ENCODE data around the gene KRT33B. TPM values are rescaled to one million over a fixed set of nuclear protein-coding genes. Genes with fewer than 3 reads are reported as not detected.

The KRT33B gene
- total RNA-seq, 1 experiment from 2014 or later: not detected

- H3K27me3 ChIP-seq (replicated peaks; ENCODE audit: control insufficient read depth, insufficient read depth, low read length): no peaks in the 10 kb centered on the region
- TF ChIP-seq CTCF (IDR thresholded peaks at IDR 0.05; ENCODE audit: insufficient read depth in 1 of 2, low read depth in 1 of 2, low read length in 1 of 2, severe bottlenecking in 1 of 2, unreplicated experiment in 1 of 2): no peak
- H3K4me1 Mint-ChIP-seq (ENCODE audit: low read depth, unreplicated experiment): peaks cover 23% of the 10 kb centered on the region
- H3K27me3 Mint-ChIP-seq (ENCODE audit: insufficient read depth, unreplicated experiment): no peaks in the 10 kb centered on the region
- BruUV-seq (replicated peaks): no TSS peak
- ChIA-PET CTCF (no interaction called here), POLR2A (no interaction called here)
- H3K9me3 Mint-ChIP-seq (ENCODE audit: unreplicated experiment): peaks cover 9% of the 10 kb centered on the region
- no peaks in the 10 kb centered on the region for H3K36me3 ChIP-seq (ENCODE audit: control insufficient read depth, insufficient read depth, low read length)
- DNase-seq: no peak
- no peak overlapping the region for H3K4me3 ChIP-seq (ENCODE audit: low read depth, low read length)
- no peak overlapping the region for H3K27ac Mint-ChIP-seq (ENCODE audit: unreplicated experiment)
- H3K9me3 ChIP-seq: no peaks in the 10 kb centered on the region; the same call in 1 of the 2 replicates
- no peak overlapping the region for H3K4me3 Mint-ChIP-seq (ENCODE audit: unreplicated experiment)
- H3K36me3 Mint-ChIP-seq (ENCODE audit: insufficient read depth, unreplicated experiment): no peaks in the 10 kb centered on the region
- peaks cover 15% of the 10 kb centered on the region; the same call in 1 of the 2 replicates for H3K4me1 ChIP-seq
- intact Hi-C loops (cut with micrococcal nuclease; ENCODE audit: unreplicated experiment): no loop called here
Measured at GRCh38 chr17:41363881-41364280, 5.7 kb downstream of the KRT33B start.

DNA sequence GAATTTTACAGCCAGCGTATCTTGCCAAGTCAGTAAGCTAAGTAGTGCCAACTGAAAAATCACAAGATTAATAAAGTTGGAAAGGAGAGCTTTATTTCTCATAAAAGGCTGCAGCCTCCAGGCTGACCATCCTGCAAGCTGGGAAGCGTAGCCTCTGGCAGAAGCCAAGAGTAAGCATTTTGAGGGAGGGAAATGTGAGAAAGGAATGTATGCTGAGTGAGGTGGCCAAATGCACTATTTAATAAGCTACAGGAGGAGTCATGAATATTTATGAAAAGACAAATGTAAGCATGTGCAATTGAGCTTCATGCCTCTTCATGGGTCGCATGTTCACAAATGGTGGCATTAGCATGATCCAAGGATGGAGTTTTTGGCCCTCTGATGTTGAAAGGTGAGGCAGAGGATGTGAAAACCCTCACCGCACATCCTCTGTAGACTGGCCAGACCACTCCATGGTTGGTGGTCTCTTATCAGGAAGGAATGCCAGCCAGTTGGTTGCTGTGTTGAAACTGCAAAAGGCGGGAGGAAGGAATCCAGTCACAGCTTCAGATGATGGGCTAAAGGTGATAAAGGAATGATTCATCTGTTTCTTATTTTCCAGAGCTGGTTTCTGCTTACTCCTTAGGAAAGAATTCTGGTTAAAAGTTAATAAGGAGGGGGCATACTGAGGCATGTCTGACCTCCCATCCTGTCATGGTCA is 9.2 kb downstream of the KRT33B start:
- no TSS peak for BruUV-seq (replicated peaks)
- Histone ChIP-seq H3K4me1 (peaks cover 15% of the 10 kb centered on the region; the same call in 1 of the 2 replicates), H3K9me3 (no peaks in the 10 kb centered on the region; the same call in 1 of the 2 replicates), H3K4me3 (ENCODE audit: low read depth, low read length) (no peak overlapping the region), H3K27me3 (replicated peaks; ENCODE audit: control insufficient read depth, insufficient read depth, low read length) (no peaks in the 10 kb centered on the region), H3K36me3 (ENCODE audit: control insufficient read depth, insufficient read depth, low read length) (no peaks in the 10 kb centered on the region)
- POLR2A ChIA-PET: no interaction called here
- DNase-seq: peak; percentile 48 to 64
- Mint-ChIP-seq H3K4me1 (ENCODE audit: low read depth, unreplicated experiment) (peaks cover 23% of the 10 kb centered on the region), H3K27me3 (ENCODE audit: insufficient read depth, unreplicated experiment) (no peaks in the 10 kb centered on the region), H3K9me3 (ENCODE audit: unreplicated experiment) (peaks cover under 1% of the 10 kb centered on the region), H3K4me3 (ENCODE audit: unreplicated experiment) (no peak overlapping the region), H3K27ac (ENCODE audit: unreplicated experiment) (no peak overlapping the region), H3K36me3 (ENCODE audit: insufficient read depth, unreplicated experiment) (no peaks in the 10 kb centered on the region)
- CTCF ChIA-PET: no interaction called here
- no peak for TF ChIP-seq CTCF (IDR thresholded peaks at IDR 0.05; ENCODE audit: insufficient read depth in 1 of 2, low read depth in 1 of 2, low read length in 1 of 2, severe bottlenecking in 1 of 2, unreplicated experiment in 1 of 2)
- intact Hi-C loops (cut with micrococcal nuclease; ENCODE audit: unreplicated experiment): no loop called here

DNA sequence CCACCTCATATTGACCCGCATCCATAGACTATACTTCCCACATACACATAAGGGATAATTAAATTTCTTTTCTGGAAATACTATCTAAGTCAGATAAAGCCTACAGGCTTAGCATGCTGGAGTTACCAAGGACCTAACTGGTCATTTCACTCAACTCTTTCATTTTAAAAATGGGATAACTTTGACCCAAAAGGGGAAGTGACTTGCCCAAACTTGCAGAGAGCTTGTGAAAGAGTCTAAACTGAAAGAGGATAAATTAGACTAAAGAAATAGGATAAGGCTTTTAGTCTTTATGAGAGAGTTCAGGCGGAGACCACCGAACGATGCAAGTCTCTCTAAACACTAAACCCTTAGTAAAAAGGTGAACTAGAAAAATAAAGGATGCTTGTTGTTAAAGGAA is 15.1 kb downstream of the KRT33B start:
- Mint-ChIP-seq H3K9me3 (ENCODE audit: unreplicated experiment) (peaks cover 9% of the 10 kb centered on the region), H3K27me3 (ENCODE audit: insufficient read depth, unreplicated experiment) (no peaks in the 10 kb centered on the region), H3K4me3 (ENCODE audit: unreplicated experiment) (no peak overlapping the region), H3K27ac (ENCODE audit: unreplicated experiment) (no peak overlapping the region), H3K4me1 (ENCODE audit: low read depth, unreplicated experiment) (no peaks in the 10 kb centered on the region), H3K36me3 (ENCODE audit: insufficient read depth, unreplicated experiment) (no peaks in the 10 kb centered on the region)
- ChIA-PET POLR2A (no interaction called here), CTCF (no interaction called here)
- intact Hi-C loops (cut with micrococcal nuclease; ENCODE audit: unreplicated experiment): loop anchor here (10.0 kb wide), 1 partner anchor 60 kb away; no protein-coding TSS in a partner anchor
- no peak for TF ChIP-seq CTCF (IDR thresholded peaks at IDR 0.05; ENCODE audit: insufficient read depth in 1 of 2, low read depth in 1 of 2, low read length in 1 of 2, severe bottlenecking in 1 of 2, unreplicated experiment in 1 of 2)
- no TSS peak for BruUV-seq (replicated peaks)
- DNase-seq: no peak
- no peak overlapping the region for H3K4me3 ChIP-seq (ENCODE audit: low read depth, low read length)
- no peaks in the 10 kb centered on the region for H3K36me3 ChIP-seq (ENCODE audit: control insufficient read depth, insufficient read depth, low read length)
- no peaks in the 10 kb centered on the region for H3K4me1 ChIP-seq
- no peaks in the 10 kb centered on the region for H3K9me3 ChIP-seq
- H3K27me3 ChIP-seq (replicated peaks; ENCODE audit: control insufficient read depth, insufficient read depth, low read length): no peaks in the 10 kb centered on the region
